ENCODE results near the gene ATP6V1E1. TPM values are rescaled to one million over a fixed set of nuclear protein-coding genes. Genes with fewer than 3 reads are reported as not detected.
A peak's percentile ranks its signal among the peaks of the same experiment; 100 is the strongest.

Gene ATP6V1E1
- total and polyA plus RNA-seq, 10 of the 15 experiments (the other 5 are each of a cell fraction or from before 2014, with no cell fraction given), result 66.7 to 128 (median 87.9) TPM

GRCh38 chr22:17638432-17639246 lies 10.1 kb upstream of the ATP6V1E1 start, which contains the start of gene BCL2L13 (continued):
- TF ChIP-seq, protein P1, sequence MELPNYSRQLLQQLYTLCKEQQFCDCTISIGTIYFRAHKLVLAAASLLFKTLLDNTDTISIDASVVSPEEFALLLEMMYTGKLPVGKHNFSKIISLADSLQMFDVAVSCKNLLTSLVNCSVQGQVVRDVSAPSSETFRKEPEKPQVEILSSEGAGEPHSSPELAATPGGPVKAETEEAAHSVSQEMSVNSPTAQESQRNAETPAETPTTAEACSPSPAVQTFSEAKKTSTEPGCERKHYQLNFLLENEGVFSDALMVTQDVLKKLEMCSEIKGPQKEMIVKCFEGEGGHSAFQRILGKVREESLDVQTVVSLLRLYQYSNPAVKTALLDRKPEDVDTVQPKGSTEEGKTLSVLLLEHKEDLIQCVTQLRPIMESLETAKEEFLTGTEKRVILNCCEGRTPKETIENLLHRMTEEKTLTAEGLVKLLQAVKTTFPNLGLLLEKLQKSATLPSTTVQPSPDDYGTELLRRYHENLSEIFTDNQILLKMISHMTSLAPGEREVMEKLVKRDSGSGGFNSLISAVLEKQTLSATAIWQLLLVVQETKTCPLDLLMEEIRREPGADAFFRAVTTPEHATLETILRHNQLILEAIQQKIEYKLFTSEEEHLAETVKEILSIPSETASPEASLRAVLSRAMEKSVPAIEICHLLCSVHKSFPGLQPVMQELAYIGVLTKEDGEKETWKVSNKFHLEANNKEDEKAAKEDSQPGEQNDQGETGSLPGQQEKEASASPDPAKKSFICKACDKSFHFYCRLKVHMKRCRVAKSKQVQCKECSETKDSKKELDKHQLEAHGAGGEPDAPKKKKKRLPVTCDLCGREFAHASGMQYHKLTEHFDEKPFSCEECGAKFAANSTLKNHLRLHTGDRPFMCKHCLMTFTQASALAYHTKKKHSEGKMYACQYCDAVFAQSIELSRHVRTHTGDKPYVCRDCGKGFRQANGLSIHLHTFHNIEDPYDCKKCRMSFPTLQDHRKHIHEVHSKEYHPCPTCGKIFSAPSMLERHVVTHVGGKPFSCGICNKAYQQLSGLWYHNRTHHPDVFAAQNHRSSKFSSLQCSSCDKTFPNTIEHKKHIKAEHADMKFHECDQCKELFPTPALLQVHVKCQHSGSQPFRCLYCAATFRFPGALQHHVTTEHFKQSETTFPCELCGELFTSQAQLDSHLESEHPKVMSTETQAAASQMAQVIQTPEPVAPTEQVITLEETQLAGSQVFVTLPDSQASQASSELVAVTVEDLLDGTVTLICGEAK (IDR thresholded peaks at IDR 0.05; ENCODE audit: borderline replicate concordance), result peak; percentile 81
- TF ChIP-seq BMI1 (IDR thresholded peaks at IDR 0.05; ENCODE audit: borderline replicate concordance) (no peak), NRF1 (conservative IDR thresholded peaks at IDR 0.05; ENCODE audit: low read depth, low read length) (no peak), STAT1 (conservative IDR thresholded peaks at IDR 0.05) (no peak), SUPT20H (IDR thresholded peaks at IDR 0.05; ENCODE audit: borderline replicate concordance, control insufficient read depth, low read depth, low read length) (no peak), JUNB (IDR thresholded peaks at IDR 0.05) (peak; percentile 31; the same call in 1 of the 2 replicates), PAX5 (IDR thresholded peaks at IDR 0.05; ENCODE audit: borderline replicate concordance, low read depth, low read length) (peak; percentile 52; the same call in 1 of the 2 replicates), KAT2A (conservative IDR thresholded peaks at IDR 0.05; ENCODE audit: control insufficient read depth, low read depth, low read length) (no peak), E4F1 (IDR thresholded peaks at IDR 0.05; ENCODE audit: borderline replicate concordance, partially characterized antibody) (peak; percentile 24), CREM (IDR thresholded peaks at IDR 0.05; ENCODE audit: low read depth) (peak; percentile 92), ZBED1 (IDR thresholded peaks at IDR 0.05; ENCODE audit: borderline replicate concordance) (0 out of 2 replicates have a peak, but pooled peaks have one; percentile 43), NBN (IDR thresholded peaks at IDR 0.05) (0 out of 2 replicates have a peak, but pooled peaks have one; percentile 73), RFX5 (IDR thresholded peaks at IDR 0.05; ENCODE audit: low read depth, low read length) (peak; percentile 35; the same call in 1 of the 2 replicates), GABPA (IDR thresholded peaks at IDR 0.05; ENCODE audit: low read depth) (peak; percentile 83), EED (IDR thresholded peaks at IDR 0.05; ENCODE audit: low read depth) (peak; percentile 55; the same call in 1 of the 2 replicates), BCL3 (IDR thresholded peaks at IDR 0.05; ENCODE audit: borderline replicate concordance, insufficient read depth, low read depth, low read length, poor library complexity, severe bottlenecking) (no peak), IKZF2 (IDR thresholded peaks at IDR 0.05) (peak in 1 of 2 experiments; percentile 70; a peak in 2 of 4 replicates), ZNF24 (IDR thresholded peaks at IDR 0.05) (no peak), RB1 (IDR thresholded peaks at IDR 0.05; ENCODE audit: borderline replicate concordance) (no peak; the same call in 1 of the 2 replicates), CHD2 (IDR thresholded peaks at IDR 0.05; ENCODE audit: borderline replicate concordance, low read depth, low read length) (0 out of 2 replicates have a peak, but pooled peaks have one; percentile 15)
- TF ChIP-seq, protein P2, sequence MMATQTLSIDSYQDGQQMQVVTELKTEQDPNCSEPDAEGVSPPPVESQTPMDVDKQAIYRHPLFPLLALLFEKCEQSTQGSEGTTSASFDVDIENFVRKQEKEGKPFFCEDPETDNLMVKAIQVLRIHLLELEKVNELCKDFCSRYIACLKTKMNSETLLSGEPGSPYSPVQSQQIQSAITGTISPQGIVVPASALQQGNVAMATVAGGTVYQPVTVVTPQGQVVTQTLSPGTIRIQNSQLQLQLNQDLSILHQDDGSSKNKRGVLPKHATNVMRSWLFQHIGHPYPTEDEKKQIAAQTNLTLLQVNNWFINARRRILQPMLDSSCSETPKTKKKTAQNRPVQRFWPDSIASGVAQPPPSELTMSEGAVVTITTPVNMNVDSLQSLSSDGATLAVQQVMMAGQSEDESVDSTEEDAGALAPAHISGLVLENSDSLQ (IDR thresholded peaks at IDR 0.05), result peak; percentile 32; the same call in 1 of the 2 replicates

Measured in GM12878 (cell line).